ENCODE results near the gene ILF2.
"Not testable (repeated sequence)": the region's sequence is repeated elsewhere in the genome, so short reads cannot be mapped to it uniquely, and the experiment has no call there.

The ILF2 gene

DNA sequence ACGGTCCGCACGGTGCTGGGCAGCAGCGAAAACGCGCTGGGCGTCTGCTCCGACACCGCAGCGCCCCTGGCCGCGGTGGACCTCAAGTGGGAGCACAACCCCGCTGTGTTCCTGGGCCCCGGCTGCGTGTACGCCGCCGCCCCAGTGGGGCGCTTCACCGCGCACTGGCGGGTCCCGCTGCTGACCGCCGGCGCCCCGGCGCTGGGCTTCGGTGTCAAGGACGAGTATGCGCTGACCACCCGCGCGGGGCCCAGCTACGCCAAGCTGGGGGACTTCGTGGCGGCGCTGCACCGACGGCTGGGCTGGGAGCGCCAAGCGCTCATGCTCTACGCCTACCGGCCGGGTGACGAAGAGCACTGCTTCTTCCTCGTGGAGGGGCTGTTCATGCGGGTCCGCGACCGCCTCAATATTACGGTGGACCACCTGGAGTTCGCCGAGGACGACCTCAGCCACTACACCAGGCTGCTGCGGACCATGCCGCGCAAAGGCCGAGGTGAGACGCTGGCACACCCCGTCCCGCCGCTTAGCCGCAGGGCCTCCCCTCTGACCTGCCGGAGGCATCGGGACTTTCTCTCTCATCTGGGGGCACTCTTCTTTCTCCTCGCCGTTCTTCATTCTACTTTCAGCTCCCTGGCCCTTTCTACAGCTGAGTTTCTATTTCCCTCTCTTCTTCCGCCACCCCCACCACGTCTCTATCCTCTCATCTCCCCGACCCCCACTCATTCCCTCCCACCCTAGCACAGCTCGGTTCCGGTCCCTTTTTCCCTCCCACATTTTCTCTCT is 8.7 kb upstream of the ILF2 start:
- DNase-seq (ENCODE audit: low read depth, low spot score): no peak

DNA sequence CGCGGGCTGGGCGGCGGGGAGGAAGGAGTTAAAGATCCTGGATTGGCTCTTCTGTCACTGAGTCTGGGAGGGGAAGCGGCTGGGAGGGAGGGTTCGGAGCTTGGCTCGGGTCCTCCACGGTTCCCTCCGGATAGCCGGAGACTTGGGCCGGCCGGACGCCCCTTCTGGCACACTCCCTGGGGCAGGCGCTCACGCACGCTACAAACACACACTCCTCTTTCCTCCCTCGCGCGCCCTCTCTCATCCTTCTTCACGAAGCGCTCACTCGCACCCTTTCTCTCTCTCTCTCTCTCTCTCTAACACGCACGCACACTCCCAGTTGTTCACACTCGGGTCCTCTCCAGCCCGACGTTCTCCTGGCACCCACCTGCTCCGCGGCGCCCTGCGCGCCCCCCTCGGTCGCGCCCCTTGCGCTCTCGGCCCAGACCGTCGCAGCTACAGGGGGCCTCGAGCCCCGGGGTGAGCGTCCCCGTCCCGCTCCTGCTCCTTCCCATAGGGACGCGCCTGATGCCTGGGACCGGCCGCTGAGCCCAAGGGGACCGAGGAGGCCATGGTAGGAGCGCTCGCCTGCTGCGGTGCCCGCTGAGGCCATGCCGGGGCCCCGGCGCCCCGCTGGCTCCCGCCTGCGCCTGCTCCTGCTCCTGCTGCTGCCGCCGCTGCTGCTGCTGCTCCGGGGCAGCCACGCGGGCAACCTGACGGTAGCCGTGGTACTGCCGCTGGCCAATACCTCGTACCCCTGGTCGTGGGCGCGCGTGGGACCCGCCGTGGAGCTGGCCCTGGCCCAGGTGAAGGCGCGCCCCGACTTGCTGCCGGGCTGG is 7.9 kb upstream of the ILF2 start, which contains the start of gene NPR1:
NPR1 (plus strand) TSS at position 170 of the 818 bp plus-strand sequence; CDS start at position 591, 421 bp downstream.
- no peak for DNase-seq (ENCODE audit: low read depth, low spot score)

DNA sequence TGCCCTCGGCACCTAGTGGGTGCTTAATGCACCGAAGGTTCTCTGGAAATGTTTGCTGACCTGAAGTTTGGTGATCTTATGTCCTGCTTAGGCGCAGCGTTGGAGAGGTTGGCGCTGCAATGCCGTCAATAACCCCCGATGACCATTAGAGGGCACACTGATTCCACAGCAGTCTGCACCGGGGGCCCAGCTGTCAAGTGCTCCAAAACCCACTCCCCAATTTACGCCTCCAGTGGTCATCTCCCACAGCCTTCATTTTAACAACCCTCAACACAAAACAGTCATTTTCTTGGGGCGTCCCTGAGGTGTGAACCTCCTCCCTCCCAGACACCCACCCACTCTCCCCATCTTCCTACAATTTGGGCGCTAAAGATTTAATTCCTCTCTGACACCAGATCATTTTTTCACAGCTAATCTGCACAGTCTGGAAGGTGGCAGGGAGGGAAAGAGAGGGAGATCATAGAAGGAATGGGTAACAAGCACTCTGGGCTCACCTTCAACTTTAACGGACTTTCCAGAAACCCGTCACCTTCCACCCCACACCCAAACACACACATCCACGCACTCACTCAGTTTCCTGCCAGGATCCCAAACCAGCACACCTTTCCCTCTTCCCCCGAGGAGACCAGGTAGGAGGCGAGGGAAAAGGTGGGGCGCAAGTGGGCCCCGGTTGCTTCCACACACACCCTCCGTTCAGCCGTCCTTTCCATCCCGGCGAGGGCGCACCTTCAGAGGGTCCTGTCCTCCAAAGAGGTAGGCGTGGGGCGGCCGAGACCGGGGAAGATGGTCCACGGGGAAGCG is 7.1 kb upstream of the ILF2 start:
- DNase-seq (ENCODE audit: low read depth, low spot score): no peak

DNA sequence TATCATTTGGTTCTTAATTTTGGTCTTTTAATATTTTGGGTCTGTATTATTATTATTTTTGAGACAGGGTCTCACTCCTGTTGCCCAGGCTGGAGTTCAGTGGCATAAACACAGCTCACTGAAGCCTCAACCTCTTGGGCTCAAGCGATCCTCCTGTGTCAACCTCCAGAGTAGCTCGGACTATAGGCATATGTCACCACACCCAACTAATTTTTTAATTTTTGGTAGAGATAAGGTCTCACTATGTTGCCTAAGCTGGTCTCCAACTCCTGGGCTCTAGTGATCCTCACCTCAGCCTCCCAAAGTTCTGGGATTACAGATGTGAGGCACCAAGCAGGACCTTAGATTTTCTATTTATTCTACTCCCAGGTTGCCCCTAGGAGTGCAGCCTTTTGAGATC is 2.7 kb upstream of the ILF2 start:
- DNase-seq (ENCODE audit: low read depth, low spot score): no peak

DNA sequence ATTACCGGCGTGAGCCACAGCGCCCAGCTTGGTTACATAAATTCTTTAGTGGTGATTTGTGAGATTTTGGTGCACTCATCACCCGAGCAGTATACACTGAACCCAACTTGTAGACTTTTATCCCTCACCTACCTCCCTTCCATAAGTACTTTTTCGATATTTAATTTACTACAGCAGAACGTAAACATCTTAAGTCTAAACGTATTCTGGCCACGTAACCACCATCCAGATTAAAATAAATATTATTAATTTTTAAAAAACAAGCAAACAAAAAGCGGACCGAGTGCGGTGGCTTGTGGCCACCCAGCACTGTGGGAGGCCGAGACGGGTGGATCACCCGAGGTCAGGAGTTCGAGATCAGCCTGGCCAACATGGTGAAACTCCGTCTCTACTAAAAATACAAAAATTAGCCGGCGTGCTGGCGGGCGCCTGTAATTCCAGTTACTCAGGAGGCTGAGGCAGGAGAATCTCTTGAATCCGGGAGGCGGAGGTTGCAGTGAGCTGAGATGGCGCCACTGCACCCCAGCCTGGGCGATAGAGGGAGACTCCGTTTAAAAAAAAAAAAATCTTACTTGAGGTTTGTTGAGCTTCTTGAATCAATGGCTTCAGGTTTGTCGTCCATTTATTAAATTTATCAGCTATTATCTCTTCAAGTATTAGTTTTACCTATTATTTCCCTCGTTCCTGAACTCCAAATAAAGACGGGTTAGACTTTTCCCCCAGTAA is 998 bp upstream of the ILF2 start:
- DNase-seq (ENCODE audit: low read depth, low spot score): not testable (repeated sequence)

DNA sequence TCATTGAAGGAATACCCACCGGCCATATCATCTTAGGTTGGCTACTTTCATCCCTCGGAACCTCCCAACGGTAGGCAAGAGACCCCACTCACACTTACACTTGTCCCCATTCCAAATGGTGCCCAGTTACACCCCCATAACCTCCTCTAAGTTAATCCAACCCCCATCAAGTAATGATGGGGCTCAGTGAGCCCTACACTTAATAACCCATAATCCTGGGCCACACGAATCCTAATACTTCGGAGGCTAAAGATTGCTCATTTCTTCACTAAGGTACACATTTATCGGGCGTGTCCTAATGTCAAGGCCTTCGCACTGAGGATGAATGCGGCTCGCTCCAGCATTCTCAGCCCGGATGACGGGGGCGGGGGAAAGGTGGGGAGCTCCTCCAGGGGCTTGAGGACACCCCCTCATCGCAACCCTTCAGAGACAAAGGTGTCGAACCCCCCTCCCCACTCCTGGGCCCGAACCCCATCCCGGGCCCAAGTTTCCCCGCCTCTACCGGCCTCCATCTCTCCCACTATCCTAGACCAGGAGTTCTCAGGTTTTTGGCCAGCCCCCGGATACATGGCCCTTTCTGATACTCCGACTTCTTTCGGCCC is 435 bp downstream of the ILF2 start:
- no peak for DNase-seq (ENCODE audit: low read depth, low spot score)

DNA sequence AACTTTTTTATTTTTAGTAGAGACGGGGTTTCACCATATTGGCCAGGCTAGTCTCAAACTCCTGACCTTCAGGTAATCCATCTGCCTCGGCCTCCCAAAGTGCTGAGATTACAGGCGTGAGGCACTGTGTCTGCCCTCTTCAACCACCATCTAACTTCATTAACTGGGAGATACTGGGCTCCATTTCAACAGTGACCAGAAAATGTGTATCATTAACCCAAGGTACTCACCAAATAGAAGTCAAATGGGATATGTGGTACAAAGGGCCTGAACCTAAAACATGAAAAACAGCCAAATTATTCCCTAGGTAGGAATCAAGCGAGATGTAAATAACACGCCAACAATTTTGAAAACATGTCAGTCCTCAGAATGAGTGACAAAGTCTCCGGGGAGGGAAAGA is 1.2 kb downstream of the ILF2 start:
- DNase-seq (ENCODE audit: low read depth, low spot score): no peak

DNA sequence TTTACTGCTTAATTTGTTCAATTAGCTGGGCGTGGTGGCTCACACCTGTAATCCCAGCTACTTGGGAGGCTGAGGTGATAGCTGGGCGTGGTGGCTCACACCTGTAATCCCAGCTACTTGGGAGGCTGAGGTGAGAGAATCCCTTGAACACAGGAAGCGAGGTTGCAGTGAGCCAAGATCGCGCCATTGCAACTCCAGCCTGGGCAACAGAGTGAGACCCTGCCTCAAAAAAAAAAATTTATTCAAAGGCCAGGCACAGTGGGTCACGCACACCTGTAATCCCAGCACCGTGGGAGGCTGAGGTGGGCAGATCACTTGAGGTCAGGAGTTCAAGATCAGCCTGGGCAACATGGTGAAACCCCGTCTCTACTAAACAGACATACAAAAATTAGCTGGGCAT is 2.1 kb downstream of the ILF2 start:
- not testable (repeated sequence) for DNase-seq (ENCODE audit: low read depth, low spot score)

DNA sequence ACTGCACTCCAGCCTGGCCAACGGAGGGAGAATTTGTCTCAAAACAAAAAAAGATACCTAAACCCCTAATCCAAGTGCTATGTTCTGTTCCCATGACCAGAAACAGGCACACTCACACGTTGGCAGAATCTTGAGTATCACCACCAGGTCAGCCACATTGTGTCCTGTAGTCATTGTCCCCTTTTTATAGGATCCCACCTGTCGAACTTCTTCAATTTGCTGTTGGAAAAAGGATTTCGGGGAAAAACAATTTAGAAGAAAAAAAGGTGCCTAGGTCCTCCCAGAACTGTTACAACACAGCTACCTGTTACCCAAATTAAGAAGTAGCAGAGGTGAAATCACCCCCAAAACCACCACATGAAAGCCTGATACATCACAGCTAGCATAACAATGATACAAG is 3.4 kb downstream of the ILF2 start:
- DNase-seq (ENCODE audit: low read depth, low spot score): no peak

DNA sequence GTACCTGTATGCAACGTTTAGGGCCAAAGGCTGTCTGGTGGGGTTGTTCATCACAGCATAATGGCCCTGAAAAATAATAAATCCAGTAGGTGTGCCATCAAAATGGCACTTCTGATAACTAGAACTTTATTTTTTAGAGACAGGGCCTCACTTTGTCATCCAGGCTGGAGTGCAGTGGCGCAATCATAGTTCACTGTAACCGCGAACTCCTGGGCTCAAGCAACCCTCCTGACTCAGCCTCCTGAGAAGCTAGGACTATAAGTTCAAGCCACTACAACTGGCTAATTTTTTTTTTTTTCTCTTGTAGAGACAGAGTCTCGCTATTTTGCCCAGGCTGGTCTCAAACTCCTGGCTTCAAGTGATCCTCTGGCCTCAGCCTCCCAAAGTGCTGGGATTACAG is 7.6 kb downstream of the ILF2 start:
- DNase-seq (ENCODE audit: low read depth, low spot score): no peak

DNA sequence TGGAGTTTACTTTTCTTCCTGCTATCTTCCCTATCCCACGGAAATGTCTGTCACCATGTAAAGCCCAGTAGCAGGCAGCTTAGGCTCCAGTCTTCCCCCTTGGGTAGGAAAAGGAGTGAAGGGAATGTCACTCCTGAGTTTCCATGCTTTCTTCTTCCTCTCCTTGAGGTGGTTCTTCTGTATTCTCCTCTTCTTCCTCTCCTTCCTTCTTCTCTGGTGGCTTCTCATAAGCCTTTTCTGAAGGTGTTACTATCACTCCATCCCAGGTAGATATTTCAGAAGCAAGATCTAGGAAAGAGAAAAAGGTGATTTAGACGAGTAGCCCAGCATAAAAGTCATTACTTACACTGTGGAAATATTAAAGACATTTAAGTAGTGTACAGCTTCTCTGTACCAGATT is 8.5 kb downstream of the ILF2 start:
- no peak for DNase-seq (ENCODE audit: low read depth, low spot score)

DNA sequence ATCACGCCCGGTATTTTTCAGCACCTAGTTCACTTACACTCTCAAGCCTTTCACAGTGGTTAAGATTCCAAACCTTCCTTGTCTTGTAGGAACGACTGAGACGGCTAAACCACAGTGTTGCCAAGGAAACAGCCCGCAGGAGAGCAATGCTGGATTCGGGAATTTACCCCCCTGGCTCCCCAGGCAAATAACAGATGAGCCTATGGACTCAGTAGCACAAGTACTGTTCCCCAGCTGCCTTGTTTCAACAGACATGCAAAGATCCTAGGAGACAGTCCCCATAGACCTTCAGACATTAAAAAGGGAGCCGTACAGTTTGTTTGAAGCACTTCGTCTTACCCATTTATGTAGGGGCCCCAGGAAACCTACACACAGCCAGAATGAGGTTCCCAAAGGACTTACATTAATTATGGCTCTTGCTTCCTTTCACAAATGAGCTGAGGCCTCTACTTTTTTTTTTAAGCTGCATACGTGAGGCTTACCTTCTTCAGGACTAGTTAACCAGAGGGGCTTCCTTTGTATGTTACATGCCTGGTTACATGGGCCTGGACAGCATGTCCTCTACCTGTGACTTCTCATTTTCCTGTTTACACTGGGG is 9.6 kb downstream of the ILF2 start:
- no peak for DNase-seq (ENCODE audit: low read depth, low spot score)

DNA sequence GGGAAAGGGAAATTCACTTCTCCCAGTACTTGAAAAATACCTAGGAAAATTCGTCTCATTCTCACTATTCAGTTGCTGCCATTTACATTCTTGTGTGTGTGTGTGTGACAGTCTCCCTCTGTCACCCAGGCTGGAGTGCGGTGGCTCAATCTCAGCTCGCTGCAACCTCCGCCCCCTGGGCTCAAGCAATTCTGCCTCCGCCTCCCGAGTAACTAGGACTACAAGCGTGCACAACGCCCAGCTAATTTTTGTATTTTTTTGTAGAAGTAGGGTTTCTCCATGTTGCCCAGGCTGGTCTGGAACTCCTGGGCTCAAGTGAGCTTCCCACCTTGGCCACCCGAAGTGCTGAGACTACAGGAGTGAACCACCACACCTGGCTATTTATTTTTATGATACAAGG is 11.1 kb downstream of the ILF2 start:
- DNase-seq (ENCODE audit: low read depth, low spot score): no peak

DNA sequence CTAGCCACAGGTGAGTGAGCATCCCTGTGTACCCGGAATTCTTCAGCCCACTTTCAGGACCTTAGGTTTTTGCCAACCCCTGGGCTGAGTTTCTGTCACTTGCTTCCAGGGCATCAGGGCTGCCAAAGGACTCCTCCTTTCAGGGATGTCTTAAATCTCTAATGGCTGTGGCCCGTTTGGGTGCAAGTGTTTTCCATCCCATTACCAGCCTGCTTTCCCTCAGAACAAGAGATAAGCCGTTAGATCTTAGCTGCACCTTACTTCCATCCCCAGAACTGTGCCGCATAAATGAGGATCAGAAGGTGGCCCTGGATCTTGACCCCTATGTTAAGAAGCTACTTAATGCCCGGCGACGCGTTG is 11.6 kb downstream of the ILF2 start:
- no peak for DNase-seq (ENCODE audit: low read depth, low spot score)

DNA sequence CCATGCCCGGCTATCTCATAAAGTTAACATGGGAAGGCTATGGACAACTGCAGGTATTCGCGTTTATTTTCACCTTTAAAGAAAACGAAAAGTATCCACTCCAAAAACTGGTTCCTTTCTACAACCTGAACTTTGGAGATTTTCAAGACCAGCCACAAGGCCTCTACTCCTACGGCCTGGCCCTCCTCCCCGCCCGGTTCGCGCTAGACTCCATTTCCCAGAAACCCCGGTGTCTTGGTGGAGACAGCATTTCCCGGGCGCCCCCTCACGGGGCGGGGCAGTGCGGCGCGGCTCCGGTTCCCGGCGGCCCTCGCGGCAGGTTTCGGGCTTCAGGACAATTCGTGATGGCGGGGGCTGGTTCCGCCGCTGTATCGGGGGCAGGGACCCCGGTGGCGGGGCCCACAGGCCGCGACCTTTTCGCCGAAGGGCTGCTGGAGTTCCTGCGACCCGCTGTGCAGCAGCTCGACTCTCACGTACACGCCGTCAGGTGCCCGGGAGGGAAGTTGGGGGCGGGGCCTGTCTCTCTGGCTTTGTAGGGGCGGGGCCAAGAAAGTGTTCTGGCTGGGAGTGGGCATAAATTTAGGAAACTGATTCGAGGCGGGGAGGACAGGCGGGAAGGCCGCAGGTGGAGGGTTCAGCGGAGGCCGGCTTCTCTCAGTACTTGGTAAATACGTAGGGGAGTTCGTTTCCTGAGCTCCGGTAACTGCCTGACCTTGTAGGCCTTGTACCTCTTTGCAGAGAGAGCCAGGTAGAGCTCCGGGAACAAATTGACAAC is 12.2 kb downstream of the ILF2 start, which contains the start of gene SNAPIN:
SNAPIN (plus strand) TSS at position 304 of the 775 bp plus-strand sequence; CDS start at position 345, 41 bp downstream.
- DNase-seq (ENCODE audit: low read depth, low spot score): peak; percentile 81

DNA sequence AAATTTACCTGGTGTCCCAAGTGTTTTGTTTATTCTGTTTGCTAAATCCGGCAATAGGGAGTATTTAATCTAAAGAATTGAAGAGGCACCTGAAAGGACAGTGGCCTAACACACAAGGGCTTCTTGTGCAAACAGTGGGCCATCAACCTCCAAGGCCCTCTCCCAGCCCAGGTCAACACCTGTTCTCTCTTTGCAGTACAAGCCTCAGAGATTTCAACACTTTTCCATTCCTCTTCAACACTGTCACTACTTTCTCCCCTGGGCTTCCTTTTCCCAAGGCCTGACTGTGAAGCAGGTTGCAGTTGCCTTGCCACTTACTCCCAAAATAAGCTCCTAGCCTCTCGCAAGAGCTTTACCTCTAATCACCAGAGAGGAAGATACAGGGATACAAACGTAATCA is 15.5 kb downstream of the ILF2 start:
- DNase-seq (ENCODE audit: low read depth, low spot score): no peak

DNA sequence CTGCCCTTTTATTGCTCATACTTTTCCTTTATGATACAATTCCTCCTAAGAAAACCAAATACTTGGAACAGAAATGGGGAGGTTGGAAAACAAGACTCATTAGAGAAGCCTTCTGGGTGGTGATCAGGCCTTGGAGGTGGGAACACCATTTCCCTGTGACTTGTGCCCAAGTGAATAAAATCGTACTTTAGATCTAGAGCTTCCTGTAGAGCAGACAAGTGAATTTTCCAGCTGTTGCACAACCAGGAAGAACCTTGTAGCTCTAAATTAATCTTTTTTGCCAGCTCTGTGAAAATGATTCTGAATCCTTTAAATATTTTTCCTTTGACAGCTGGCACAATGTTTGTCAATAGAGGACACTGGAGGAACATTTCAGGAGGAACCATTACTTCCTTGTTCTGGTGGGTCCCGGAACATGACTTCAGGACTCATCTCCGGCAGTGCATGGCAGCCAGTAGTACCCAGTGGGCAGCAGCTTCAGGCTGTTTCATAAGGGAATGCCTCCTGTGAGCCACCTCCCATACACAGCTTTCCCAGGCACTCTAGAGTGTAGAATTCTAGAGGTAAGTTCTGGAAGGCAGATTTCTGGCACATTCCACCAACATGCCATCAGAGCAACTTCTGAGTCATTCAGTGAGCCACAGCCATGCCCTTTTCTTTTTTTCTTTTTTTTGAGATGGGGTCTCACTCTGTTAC is 17.8 kb downstream of the ILF2 start:
- no peak for DNase-seq (ENCODE audit: low read depth, low spot score)

DNA sequence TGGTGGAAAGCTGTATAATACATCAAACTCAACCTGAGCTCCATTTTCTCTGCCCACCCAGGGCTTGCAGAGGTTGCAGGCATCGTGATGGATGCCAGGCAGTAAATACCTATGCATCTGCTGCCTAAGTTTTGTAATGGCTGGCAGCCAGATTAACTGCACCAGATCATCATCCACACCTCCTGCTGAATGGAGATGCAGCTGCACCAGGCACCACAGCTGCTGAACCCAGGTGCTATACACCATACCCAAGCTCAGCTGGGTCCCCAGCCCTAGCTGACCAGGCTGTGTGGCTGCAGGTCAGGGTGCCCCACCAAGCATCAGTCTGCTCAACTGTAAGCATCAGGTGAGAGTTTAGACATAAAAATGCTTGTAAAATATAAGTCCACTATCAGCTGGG is 19.0 kb downstream of the ILF2 start:
- DNase-seq (ENCODE audit: low read depth, low spot score): no peak

DNA sequence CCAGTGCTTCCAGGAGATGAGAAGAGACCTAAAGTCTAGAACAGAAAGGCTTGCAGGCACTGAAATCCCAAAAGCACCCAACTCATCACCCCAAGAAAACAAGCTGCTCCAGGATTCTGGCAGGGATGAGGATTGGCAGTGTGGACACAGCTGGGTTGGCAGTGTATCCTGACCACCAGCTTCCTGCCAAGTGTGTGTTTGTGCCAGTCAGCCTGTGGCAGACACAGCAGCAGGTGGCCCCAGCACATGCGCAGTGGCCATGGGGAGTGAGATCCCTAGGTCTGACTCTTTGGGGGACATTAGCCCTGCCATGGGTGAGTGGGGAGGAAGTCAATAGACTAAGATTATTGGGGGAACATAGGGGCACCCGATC is 20.9 kb downstream of the ILF2 start:
- DNase-seq (ENCODE audit: low read depth, low spot score): no peak

Measured in activated naive CD8-positive, alpha-beta T cell treated with anti-CD3 and anti-CD28 coated beads, Interleukin-2, amount 50 U/mL, for 16 hours (primary cell).